GM12872 (cell line): Measurements from ENCODE around the gene RP2.

Experiments
- CTCF ChIP-seq: IDR thresholded peaks from 3 replicates; pipeline ENCODE4 v1.5.1; 2011; ENCODE audit warnings: low read depth, mild to moderate bottlenecking, low read length, moderate library complexity; ENCODE audit not compliant: insufficient read depth

The RP2 gene

GRCh38 chrX:46844913-46845312, 8.1 kb downstream of the RP2 start:
- no peak for TF ChIP-seq CTCF

- no peak for TF ChIP-seq CTCF
These were observed 13.1 kb downstream of the RP2 start for GRCh38 chrX:46849933-46850332.

DNA sequence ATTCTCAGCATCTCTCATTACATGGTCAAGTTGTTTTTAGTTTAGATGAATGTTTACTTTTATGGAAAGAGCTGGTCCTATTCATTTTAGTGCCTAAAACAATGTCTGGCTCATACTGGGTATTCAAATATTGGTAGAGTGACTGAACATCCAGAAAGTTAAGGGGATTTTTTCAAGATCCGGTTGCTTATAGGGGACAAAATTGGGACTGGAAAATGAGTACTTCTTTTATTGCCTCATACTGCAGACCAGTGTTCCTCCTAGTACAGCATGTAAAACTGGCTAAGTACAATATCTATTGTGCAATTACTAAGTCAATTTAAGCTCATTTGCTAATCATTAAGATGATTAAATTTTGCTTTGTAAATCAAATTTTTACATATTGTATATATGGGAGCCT, 13.9 kb downstream of the RP2 start:
- TF ChIP-seq CTCF, result no peak

DNA sequence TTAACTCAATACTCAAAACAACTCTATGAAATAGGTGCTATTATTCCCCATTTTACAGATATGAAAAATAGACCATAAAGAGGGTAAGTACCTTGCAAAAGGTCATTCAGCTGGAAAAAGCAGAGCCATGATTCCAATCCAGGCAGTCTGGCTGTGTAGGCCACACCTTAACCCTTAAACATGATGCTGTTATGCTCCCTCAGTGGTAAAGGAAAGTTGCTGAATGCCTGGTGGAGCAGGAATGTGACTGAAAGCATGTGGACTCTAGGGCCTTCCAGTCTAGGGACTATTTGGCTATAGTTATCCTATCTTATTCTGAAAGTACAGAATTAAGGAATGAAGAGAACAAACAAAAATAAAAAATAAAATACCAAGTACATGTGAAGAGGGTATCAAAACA, 19.6 kb downstream of the RP2 start:
- TF ChIP-seq CTCF, result no peak

- no peak for TF ChIP-seq CTCF
These were observed 23.7 kb downstream of the RP2 start for GRCh38 chrX:46860557-46860956.

GRCh38 chrX:46863072-46863471, 26.2 kb downstream of the RP2 start:
- TF ChIP-seq CTCF, result no peak

DNA sequence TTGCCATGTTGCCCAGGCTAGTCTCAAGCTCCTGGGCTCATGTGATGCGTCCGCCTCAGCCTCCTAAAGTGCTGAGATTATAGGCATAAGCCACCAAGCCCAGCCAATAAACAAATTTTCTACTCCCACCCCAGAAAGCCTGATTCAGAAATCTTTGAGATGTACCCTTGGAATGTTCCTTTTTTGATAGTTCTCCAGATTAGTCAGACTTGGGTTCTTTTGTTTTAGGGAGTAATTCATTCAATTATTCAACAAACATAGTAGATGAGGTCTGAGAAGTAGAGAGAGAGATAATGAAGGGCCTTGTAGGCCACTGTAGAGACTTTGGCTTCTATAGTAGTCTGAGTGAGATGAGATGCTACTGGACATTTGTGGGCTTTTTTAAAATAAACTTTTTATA, 27.8 kb downstream of the RP2 start:
- TF ChIP-seq CTCF, result no peak

DNA sequence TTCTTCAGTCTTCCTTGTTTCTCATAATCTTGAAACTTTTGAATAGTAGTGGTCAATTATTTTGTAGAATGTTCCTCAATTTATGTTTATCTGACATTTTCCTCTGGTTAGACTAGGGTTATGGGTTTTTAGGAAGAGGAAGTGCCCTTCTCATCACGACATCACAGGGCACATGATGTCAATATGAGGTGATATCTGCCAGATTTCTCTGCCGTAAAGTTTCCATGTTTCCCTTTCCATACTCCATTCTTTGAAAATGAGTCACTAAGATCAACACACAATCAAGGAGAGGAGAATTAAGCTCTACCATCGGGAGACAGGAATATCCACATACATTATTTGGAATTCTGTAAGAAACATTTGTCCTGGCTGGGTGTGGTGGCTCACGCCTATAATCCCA, 28.4 kb downstream of the RP2 start:
- no peak for TF ChIP-seq CTCF
